NCI-H748 treated with DMSO at 0.1 percent for 48 hours (cell line): ENCODE measurements around the gene CDH13.

Source experiments
- DNase-seq: peaks from one replicate; lab custom pipeline; 2025; lab: John Stamatoyannopoulos, UW

Gene CDH13

DNA sequence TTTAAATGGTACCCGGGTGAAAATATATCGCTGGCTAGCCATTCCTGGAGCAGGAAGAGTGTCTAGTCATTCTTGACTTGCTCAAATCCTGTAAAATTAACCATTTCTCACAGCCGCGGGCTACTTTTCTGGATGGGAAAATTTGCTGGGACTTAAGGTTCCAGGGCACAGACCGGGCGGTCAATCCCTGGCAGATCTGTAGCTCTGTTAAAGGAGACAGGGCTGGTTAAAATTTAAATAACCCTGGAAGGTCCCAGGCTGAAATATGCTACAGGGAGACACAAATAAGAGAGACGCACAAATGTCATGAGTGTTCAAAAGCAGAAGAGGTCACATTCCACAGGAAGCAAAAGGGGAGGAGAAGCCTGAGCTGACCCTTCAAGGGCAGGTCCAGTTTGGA is 951.4 kb downstream of the CDH13 start:
- DNase-seq: no peak

DNA sequence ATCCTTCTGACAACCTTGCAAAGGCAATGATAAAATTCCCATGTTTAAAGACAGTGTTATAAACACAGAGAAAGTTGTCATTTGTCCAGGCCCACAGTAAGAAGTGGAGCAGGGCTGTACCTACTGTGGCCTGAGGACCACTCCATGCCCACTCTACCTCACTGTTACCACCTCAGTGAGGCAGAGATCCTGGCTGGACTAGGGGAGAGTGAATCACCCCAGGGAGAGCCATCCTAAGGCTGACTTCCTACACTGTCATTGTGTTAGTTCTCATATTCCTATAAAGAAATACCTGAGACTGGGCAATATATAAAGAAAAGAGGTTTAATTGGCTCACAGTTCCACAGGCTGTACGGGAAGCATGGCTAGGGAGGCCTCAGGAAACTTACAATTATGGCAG is 952.3 kb downstream of the CDH13 start:
- DNase-seq: no peak

DNA sequence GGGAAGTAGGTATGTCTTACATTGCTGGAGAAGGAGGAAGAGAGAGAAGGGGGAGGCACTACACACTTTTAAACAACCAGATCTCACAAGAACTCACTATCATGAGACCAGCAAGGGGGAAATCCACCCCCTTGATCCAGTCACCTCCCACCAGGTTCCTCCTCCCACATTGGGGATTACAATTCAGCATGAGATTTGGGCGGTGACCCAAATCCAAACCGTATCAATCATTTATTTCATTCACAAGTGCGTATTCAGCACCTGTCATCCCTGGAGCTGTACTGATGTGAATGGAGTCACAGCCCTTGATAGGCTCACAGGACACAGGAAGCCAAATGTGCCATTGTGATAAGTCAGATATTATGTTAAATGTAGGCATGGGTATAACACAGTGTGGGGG is 952.7 kb downstream of the CDH13 start:
- DNase-seq: no peak

DNA sequence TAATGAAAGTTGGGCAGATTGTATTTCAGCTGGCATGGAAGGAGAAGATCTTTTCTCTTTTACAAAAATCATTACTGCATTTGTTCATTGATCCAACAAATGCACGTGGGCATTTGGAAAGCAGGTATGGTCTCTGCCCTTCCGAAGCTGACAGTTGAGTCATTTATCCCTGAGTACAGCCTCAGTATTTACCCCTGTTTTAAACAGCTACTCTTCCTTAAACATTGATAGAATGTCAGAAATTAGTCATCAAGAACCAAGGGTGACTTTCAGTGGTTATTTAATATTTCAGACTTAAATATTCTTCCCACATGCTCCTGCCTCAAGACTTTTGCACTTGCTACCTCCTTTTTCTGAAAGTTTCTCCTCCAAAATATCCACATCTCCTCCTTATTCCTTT is 954.3 kb downstream of the CDH13 start:
- DNase-seq: no peak

DNA sequence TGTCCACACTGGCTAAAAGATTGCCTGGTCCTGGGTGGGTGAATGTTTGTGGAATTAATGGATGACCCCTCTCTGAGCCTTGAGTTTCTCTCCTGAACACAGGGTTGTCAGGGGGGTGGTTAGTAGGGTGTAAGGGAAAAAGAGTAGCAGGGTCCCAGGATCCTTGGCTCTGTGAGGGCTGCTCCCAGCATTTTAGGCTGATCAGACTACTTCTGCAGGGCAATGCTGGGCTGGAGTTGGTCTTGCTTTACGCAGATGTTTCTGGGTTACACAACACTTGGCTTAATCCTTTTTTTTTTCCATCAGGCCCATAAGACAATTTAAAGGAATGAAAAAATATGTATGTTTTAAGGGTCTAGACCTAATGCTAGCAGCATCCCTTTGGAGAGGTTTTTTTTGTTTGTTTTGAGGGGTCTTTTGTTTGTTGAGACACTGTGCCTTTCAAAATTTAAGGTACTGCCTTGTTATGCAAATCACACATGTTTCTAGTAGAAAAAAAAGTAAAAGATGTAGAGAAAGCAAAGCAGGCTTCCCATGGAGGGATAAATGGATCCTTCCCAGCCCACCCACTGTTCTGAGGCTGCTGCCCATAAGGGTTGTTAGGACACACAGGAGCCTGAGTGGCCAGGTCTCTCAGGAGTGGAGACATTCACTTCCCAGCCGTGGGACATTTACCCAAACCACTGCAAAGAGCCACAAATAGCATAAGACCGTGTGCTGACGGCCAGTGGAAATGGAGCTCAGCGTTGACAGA is 955.4 kb downstream of the CDH13 start:
- DNase-seq: no peak

DNA sequence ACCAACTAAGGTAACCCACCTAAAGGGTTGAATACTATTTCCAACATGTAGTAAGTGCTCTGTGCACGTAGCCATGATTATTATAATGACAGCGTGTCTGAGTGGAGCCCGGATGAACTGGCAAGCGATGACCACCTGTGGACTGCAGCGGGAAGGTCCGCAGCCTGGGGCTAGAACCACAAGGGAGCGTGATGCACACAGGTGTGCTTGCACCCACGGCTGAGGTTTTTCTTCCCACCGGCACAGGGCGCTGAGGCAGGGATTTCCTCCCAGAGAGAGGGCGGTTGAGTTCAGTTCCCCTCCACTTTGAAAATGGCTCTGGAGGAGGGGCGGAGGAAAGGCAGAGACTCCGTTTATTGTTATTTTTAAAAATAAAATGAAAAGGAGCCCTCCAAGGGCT is 959.3 kb downstream of the CDH13 start:
- no peak for DNase-seq

DNA sequence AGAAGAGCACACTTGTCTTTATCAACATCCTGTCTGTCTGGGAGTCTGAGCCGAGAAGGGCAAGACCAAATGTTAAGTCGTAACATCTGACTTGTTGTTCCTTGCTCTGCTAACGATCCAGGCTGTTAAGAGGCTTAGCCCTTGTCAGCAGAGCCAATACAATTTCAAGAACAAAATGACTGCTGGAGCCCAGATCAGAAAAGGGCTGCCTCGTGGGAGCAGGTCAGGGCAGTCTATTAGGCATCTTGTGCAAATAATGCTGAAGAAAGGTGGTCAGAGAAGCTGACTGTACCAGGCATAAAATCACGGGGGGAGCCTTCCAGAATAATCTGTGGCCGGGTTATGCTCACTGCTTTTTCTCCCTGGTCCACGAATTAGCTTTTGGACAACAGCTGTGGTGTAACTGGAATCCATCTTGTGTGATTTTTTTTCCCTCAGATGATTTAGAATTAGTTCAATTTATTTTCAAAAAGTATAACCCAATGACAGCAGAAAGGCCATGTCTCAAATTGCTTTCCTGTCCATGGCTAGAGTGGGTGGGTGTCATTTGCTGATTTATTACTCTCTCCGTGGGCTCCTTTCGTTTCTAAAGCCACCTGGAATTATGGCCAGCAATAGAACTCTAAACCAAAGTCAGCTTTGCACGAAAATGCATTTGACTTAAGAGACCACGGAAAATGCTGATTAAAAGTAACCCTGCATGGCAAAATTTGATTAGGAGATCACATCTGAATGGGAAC is 959.9 kb downstream of the CDH13 start:
- no peak for DNase-seq

DNA sequence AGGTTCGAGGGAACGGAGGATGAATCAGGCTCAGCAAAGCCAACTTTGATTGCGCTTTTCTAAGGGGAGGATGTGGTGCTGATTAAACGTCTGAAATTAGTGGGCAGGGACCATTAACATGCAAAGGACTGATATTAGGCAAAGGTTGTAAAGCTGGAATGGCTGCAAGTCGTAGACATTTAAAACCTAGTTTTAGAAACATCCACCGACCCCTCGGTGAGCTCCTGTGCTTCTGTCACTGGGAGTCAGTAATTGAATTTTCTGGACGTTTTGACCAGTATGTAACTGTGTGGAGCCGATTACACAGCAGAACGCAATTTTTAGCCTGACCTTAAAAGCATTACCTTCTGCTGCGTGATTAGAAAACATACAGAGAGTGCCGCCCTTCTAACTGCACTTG is 960.4 kb downstream of the CDH13 start:
- DNase-seq: no peak

DNA sequence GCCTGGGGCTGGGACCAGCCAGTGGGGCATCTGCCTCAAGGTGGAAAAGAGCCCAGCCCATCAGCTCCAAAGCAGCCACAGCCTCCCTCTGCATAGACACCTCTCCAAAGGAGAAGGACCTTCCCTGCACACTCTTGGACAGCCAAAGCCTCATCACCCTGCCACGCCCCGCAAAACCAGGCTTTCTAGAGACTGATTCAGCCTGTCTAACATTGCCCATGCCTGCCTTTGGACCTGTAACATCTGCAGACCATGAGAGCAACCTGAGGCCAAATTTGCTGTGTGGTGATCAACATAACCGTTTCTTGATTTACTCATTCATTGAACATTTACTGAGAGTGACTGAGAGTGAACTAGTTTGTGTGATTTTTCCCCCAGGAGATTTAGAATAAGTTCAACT is 961.3 kb downstream of the CDH13 start:
- DNase-seq: no peak

DNA sequence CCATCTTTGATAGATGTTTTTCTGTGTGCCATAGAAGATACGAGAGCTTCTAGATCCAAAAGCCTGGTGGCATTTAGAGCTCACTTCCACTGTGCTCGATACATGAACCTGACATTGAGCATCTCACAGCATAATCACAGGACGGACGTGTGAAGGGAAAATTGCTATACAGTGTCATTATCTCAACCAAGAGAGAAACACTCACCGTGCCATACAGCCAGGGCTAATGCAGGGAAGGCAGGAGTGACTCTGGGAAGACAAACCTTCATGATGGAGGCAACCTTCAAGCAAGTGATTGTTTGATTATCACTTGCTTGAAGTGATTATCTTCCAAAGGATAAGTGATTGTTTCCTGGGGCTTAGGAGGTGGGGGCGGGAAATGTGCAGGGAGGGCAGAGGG is 962.8 kb downstream of the CDH13 start:
- DNase-seq: no peak

DNA sequence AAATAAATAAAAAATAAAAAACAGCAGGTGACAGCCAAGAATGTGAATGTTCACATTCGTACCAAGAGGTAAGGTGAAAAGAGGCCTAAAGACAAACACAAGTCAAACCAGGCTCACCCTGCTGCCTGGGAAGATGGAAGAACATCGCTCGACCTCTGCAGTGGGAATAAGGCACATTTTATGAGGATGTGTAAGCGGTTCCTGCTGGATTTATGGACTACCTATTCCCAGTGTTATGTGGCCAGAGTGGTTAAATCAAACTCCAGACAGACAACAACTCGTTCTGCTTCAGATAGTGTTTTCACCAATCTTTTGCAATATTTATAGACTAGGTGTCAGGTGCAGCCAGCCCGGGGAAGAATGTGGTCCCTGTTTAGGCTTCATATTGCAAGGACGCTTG is 966.0 kb downstream of the CDH13 start:
- no peak for DNase-seq

DNA sequence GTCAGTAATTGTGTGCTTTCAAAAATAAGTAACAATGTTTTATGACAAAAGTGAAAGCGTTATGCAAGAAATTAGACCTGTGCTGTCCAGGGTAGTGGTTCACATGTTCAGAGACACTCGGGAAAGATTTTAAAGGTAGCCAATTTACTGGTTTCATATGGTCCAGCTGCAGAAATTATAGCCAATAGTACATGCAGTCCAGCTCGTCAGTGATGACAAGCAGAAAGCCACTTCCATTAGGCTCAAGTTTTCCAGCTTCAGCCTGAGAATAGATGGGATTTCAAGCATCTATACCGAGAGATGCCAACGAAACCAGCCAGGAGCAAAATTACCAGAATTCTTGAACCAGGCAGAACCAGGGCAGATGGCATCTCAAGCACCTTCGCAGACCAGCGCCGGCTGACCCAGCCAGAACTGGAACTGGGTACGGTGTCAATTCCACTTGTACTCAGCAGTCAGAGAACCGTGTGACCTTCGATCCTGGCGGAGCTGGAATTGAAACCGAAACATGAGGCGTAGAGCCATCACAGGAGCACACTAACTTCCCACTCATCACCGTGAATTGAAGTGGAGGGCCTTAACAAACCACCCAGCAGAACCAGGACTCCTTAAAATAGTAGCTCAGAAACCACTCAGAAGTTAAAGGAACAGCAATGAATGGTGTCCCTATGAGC is 973.2 kb downstream of the CDH13 start:
- no peak for DNase-seq

DNA sequence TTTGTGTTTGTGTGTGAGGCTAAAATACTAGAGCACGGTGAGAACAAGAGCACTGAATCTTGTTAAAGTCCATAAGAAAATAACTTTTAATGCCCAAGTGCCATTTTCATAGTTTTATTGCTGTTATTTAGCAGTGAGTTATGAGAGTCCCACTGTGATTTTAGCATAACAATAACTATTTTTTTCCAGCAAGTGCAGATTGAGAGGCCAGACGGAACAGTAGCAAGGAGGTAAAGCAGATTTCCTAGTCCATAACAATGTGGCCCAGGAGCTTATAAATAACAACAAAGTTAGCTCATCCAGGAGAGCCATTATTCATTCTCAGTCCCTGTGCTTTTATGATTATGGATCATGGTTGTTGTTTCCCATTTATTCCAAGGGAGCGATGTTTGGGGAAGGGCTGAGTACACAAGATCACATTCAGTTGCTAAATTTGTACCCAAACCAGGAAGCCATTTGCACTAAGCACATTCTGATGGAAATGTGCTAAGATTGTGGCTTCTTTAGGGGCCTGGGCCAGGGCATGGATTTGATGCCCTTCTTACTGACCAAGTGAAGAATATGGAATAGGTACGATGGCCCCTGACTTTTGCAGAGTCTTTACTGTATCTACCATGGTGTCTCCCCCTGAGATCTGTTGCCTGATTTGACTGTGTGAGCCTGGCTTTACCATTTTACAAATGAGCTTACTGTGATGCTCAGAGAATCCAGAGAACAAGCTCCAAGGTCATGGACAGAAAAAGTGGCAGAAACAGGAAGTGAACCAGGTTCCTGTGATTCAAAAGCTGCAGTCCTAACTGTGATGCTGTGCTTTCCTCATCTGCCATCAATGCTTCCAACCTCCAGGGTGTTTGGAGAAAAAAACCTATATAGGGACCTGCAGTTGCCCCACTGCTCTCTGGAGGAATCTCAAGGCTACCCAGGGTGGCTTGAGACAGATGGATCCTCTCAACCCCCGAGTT is 976.3 kb downstream of the CDH13 start:
- no peak for DNase-seq

DNA sequence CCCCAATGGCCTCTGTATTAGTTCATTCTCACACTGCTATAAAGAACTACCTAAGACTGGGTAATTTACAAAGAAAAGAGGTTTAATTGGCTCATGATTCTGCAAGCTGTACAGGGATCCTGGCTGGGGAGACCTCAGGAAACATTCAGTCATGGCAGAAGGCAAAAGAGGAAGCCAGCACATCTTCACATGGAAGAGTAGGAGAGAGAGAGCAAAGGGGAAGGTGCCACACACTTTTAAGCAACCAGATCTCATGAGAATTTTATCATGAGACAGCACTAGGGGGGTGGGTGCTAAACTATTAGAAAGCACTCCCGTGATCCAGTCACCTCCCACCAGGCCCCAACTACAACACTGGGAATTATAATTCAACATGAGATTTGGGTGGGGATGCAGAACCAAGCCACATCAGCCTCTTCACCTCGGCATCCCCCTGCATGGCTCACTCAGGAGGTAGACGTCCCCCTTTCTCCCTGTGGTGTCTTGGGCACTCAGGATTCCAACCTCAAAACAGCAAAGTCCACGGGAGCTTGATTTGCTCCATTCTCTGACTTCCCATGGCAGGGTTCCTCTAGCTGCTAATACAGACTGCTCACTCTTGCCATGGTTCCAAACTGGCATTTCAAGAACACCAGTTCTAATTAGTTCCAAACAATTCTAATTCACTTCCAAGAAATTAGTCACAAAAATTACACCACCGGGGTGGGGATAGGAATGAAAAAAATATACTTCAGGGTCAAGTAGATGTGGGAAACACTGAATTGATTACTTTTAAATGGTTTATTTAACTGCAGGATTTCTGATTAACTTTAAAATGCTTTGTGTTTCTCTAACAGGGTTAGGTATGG is 977.2 kb downstream of the CDH13 start:
- no peak for DNase-seq

DNA sequence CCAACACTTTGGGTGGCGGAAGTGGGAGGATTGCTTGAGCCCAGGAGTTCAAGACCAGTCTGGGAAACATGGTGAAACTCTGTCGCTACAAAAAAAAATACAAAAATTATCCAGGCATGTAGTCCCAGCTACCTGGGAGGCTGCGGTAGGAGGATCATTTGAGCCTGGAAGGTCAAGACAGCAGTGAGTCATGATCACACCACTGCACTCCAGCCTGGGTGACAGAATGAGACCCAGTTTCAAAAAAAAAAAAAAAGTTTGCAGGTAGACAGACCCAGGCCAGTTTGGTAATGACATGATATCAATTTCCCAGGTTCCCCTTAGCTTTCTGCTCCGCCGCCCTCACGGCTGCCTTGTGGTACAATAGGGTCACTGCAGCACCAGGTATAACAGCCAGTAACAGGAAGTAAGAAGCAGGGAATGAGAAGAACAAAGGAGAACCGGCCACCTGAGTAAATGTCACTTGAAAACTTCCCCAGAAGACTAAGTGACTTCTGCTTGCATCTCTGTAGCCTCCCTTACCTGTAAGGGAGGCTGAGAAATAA is 979.8 kb downstream of the CDH13 start:
- DNase-seq: no peak

DNA sequence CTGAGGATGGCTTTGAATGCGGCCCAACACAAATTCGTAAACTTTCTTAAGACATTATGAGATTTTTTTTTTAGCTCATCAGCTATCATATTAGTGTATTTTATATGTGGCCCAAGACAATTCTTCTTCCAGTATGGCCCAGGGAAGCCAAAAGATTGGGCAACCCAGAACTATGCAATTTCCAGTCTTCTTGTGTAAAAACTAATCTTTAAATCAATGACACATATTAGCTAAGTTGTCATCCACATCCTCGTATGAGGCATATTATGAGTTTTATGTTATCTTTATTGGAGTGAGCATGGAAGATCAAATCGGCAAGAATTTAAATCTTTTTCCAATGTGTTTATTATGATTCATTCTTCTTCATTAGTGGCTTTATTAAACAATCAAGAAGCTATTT is 982.4 kb downstream of the CDH13 start:
- no peak for DNase-seq

DNA sequence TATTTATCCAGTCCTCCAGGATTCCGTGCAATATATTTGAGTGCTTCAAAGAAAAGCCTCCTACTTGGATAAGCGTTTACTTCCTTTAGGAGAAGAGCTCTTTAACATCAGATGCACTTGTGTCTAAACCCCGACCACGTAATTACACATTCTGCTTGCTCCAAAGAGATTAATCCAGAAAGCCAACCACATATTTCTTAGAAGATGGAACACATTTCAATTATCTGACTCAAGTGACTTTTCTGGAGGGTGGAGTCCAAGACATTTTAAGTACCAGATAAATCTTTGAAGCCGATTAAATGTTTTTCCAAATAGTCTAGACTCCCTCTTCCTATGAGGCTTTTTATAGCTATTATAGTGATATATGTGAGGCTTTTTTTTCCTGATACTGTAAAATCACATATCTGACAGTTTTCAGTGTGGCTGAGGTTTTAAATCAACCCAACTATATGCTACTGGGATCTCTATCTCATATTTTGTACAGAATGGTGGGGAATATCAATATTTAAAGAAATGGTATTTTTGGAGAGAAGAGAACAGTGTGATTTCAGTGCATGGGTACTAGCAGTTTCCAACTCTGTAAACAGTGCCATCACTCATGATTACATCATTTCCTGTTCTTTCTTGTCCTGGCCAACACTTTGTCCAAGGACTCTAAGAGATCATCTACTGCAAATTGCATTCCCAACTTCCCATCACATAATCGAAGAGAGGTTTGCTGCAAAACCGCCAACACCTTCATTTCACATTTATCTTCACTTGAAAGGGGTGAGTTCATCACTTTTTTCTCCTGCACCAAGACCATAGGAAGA is 988.6 kb downstream of the CDH13 start:
- DNase-seq: no peak

DNA sequence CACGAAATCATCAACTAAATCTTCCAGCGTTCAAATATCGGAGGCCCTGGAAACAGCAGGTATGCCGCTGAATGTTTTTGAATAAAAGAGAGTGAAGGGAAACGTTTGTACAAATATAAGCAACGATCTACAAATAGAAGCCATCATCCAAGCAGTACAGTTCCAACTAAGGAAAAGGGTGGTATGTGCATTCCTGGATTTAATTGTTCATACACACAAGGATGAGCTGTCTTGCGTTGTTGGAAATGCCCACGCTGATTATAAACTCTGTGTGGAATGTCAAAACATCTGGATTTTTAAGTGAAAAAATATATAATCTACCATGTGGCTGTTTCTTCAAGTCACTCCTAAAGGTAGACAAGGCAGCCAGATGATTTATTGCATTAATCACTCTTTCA is 989.2 kb downstream of the CDH13 start:
- DNase-seq: no peak

DNA sequence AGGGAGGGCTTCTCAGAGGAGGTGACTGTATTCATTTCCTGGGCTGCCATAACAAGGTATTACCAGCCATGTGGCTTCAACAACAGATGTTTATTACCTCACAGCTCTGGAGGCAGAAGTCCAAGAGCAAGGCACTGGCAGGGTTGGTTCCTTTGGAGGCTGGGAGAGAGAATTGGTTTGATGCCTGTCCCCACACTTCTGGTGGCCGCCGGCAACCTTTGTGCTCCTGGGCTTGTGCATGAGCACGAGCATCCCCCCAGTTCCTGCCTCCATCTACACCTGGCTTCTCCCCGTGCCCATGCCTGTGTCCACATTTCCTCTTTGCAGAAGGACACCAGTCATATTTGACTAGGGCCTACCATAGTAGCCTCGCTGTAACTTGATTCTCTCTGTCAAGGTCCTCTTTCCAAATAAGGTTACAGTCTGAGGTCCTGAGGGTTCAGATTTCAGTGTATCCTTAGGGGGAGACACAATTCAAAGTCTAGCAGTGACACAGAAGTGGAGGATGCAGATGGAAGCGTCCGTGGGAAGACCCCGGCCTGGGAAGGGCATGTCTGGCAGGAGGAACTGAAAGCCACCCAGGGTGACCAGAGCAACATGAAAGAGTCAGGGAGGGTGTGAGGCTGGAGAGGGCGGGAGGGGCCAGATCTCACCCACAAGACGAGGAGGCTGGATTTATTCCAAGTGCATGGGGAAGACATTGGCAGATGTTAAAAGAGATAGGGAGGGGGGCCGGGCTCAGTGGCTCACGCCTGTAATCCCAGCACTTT is 992.8 kb downstream of the CDH13 start:
- DNase-seq: no peak
